Suppressor macrophage treated with lipopolysaccharide for 4 hours (primary cell): Measurements from ENCODE around the gene ADGRG1.

ENCODE experiments used
- DNase-seq: peaks from one replicate; pipeline ENCODE4 v3.0.0-alpha.2; 2020

ADGRG1 gene

GRCh38 chr16:57606147-57606846 is 22.1 kb upstream of the ADGRG1 start:
- DNase-seq: no peak

GRCh38 chr16:57606847-57607501 is 21.5 kb upstream of the ADGRG1 start:
- DNase-seq: no peak

GRCh38 chr16:57607676-57608461 is 20.6 kb upstream of the ADGRG1 start:
- no peak for DNase-seq

GRCh38 chr16:57608462-57609113 is 19.8 kb upstream of the ADGRG1 start:
- no peak for DNase-seq

- no peak for DNase-seq
These were observed 18.7 kb upstream of the ADGRG1 start for GRCh38 chr16:57609541-57610401.

GRCh38 chr16:57610611-57611010 is 17.8 kb upstream of the ADGRG1 start:
- DNase-seq: no peak

- DNase-seq: no peak
These were observed 17.2 kb upstream of the ADGRG1 start for GRCh38 chr16:57611181-57611580.

GRCh38 chr16:57611706-57612105 is 16.7 kb upstream of the ADGRG1 start:
- no peak for DNase-seq

- DNase-seq: no peak
These were observed 15.9 kb upstream of the ADGRG1 start for GRCh38 chr16:57612494-57612893.

GRCh38 chr16:57613514-57613913 is 14.9 kb upstream of the ADGRG1 start:
- no peak for DNase-seq

GRCh38 chr16:57614536-57614935 is 13.9 kb upstream of the ADGRG1 start:
- DNase-seq: no peak

GRCh38 chr16:57614944-57615343 is 13.5 kb upstream of the ADGRG1 start:
- no peak for DNase-seq

- no peak for DNase-seq
These were observed 12.6 kb upstream of the ADGRG1 start for GRCh38 chr16:57615813-57616212.

GRCh38 chr16:57616241-57616640 is 12.2 kb upstream of the ADGRG1 start:
- DNase-seq: no peak

GRCh38 chr16:57616876-57617275 is 11.6 kb upstream of the ADGRG1 start:
- no peak for DNase-seq

GRCh38 chr16:57617604-57618111 is 10.8 kb upstream of the ADGRG1 start:
- DNase-seq: no peak

GRCh38 chr16:57618296-57619132 is 9.9 kb upstream of the ADGRG1 start:
- no peak for DNase-seq

GRCh38 chr16:57619133-57619605 is 9.3 kb upstream of the ADGRG1 start:
- DNase-seq: no peak

GRCh38 chr16:57619606-57620334 is 8.7 kb upstream of the ADGRG1 start:
- DNase-seq: no peak
